HEK293 (cell line): ENCODE data around the gene PDK1.

ENCODE experiments used
- CTCF ChIA-PET: fragments of 350-600 bp; formaldehyde crosslinking; extraction: SDS; loops from one replicate; lab custom pipeline; 2021; ENCODE audit warnings: antibody characterized with exemption; lab: Yijun Ruan, JAX
- POLR2A ChIA-PET: fragments of 300-600 bp; formaldehyde crosslinking; extraction: SDS; loops from one replicate; lab custom pipeline; 2020; ENCODE audit warnings: antibody characterized with exemption, inconsistent platforms; lab: Yijun Ruan, JAX
- H3K27ac ChIP-seq: fragments of 200-500 bp; sonication (Bioruptor generic); 2 replicates; pipeline ENCODE4 v1.5.1; 2014; ENCODE audit warnings: low read depth, low read length, control low read depth, inconsistent platforms; ENCODE audit errors: extremely low read depth
- H3K36me3 ChIP-seq, 2 experiments: fragments of 200-500 bp in 1 of 2; sonication (Bioruptor generic) in 1 of 2; 1 replicate in 1 of 2; 2 replicates in 1 of 2; pipeline ENCODE4 v1.5.1; 2014 to 2017; ENCODE audit warnings: inconsistent platforms in 2 of 2, low read length in 2 of 2; ENCODE audit not compliant: control insufficient read depth in 2 of 2, insufficient read depth in 1 of 2
- H3K4me1 ChIP-seq: fragments of 200-500 bp; sonication (Bioruptor generic); 2 replicates; pipeline ENCODE4 v1.5.1; 2014; ENCODE audit warnings: mild to moderate bottlenecking, low read length, inconsistent platforms; ENCODE audit not compliant: control insufficient read depth, insufficient read depth
- H3K4me3 ChIP-seq: 2 replicates; pipeline ENCODE4 v1.5.1; 2011; ENCODE audit warnings: low read depth, mild to moderate bottlenecking, control low read depth, low read length, moderate library complexity
- H3K9me3 ChIP-seq: fragments of 200-500 bp; sonication (Bioruptor generic); 2 replicates; pipeline ENCODE4 v1.5.1; 2014; ENCODE audit warnings: low read depth, low read length, inconsistent platforms; ENCODE audit not compliant: control insufficient read depth, insufficient read depth
- BCL11A ChIP-seq: fragments of 450-650 bp; formaldehyde crosslinking; IDR thresholded peaks from 2 replicates; pipeline ENCODE4 v1.5.1; 2016; ENCODE audit warnings: low read depth, missing biosample characterization, missing genetic modification characterization
- CTCF ChIP-seq: fragments of 450-650 bp; formaldehyde crosslinking; IDR thresholded peaks from 2 replicates; pipeline ENCODE4 v1.5.1; 2016; ENCODE audit warnings: missing biosample characterization, missing genetic modification characterization
- GLIS2 ChIP-seq: fragments of 450-650 bp; formaldehyde crosslinking; IDR thresholded peaks from 2 replicates; pipeline ENCODE4 v1.5.1; 2016; ENCODE audit warnings: missing biosample characterization, missing genetic modification characterization
- HIC1 ChIP-seq: fragments of 450-650 bp; formaldehyde crosslinking; IDR thresholded peaks from 2 replicates; pipeline ENCODE4 v1.5.1; 2016; ENCODE audit warnings: missing biosample characterization, missing genetic modification characterization
- PRDM1 ChIP-seq: fragments of 450-650 bp; formaldehyde crosslinking; IDR thresholded peaks from 2 replicates; pipeline ENCODE4; 2016; ENCODE audit warnings: missing biosample characterization, missing genetic modification characterization
- PRDM2 ChIP-seq: fragments of 450-650 bp; formaldehyde crosslinking; IDR thresholded peaks from 2 replicates; pipeline ENCODE4 v1.5.1; 2016; ENCODE audit warnings: missing biosample characterization, missing genetic modification characterization, borderline replicate concordance
- TRIM28 ChIP-seq: IDR thresholded peaks from 2 replicates; pipeline ENCODE4 v1.6.1; 2011; ENCODE audit warnings: low read length, control low read depth, borderline replicate concordance
- ZBTB6 ChIP-seq: fragments of 450-650 bp; formaldehyde crosslinking; IDR thresholded peaks from 2 replicates; pipeline ENCODE4 v1.5.1; 2017; ENCODE audit warnings: missing biosample characterization, missing genetic modification characterization
- ZNF132 ChIP-seq: fragments of 450-650 bp; formaldehyde crosslinking; IDR thresholded peaks from 2 replicates; pipeline ENCODE4 v1.5.1; 2017; ENCODE audit warnings: missing biosample characterization, missing genetic modification characterization, borderline replicate concordance
- ZNF280D ChIP-seq: fragments of 450-650 bp; formaldehyde crosslinking; IDR thresholded peaks from 2 replicates; pipeline ENCODE4 v1.5.1; 2016; ENCODE audit warnings: missing biosample characterization, missing genetic modification characterization
- ZNF423 ChIP-seq: fragments of 450-650 bp; formaldehyde crosslinking; IDR thresholded peaks from 2 replicates; pipeline ENCODE4 v1.5.1; 2016; ENCODE audit warnings: missing biosample characterization, missing genetic modification characterization
- ZNF501 ChIP-seq: fragments of 450-650 bp; formaldehyde crosslinking; IDR thresholded peaks from 2 replicates; pipeline ENCODE4 v1.5.1; 2016; ENCODE audit warnings: missing biosample characterization, missing genetic modification characterization
- ZNF514 ChIP-seq: fragments of 450-650 bp; formaldehyde crosslinking; IDR thresholded peaks from 2 replicates; pipeline ENCODE4 v1.5.1; 2016; ENCODE audit warnings: missing biosample characterization, missing genetic modification characterization
- ZNF529 ChIP-seq: fragments of 450-650 bp; formaldehyde crosslinking; IDR thresholded peaks from 2 replicates; pipeline ENCODE4 v1.5.1; 2017; ENCODE audit warnings: missing genetic modification characterization, missing biosample characterization; ENCODE audit not compliant: insufficient replicate concordance
- ZNF558 ChIP-seq: fragments of 450-650 bp; formaldehyde crosslinking; IDR thresholded peaks from 2 replicates; pipeline ENCODE4 v1.5.1; 2016; ENCODE audit warnings: missing biosample characterization, missing genetic modification characterization
- ZNF654 ChIP-seq: fragments of 450-650 bp; formaldehyde crosslinking; IDR thresholded peaks from 2 replicates; pipeline ENCODE4 v1.5.1; 2016; ENCODE audit warnings: low read depth, missing biosample characterization, missing genetic modification characterization
- ZNF677 ChIP-seq: fragments of 450-650 bp; IDR thresholded peaks from 2 replicates; pipeline ENCODE4 v1.5.0; 2018; ENCODE audit warnings: missing biosample characterization, mild to moderate bottlenecking, missing genetic modification characterization, moderate library complexity
- ZNF785 ChIP-seq: fragments of 450-650 bp; formaldehyde crosslinking; IDR thresholded peaks from 2 replicates; pipeline ENCODE4 v1.5.1; 2016; ENCODE audit warnings: missing biosample characterization, missing genetic modification characterization
- ZSCAN30 ChIP-seq: fragments of 450-650 bp; IDR thresholded peaks from 2 replicates; pipeline ENCODE4 v1.5.1; 2018; ENCODE audit warnings: missing biosample characterization, mild to moderate bottlenecking, missing genetic modification characterization, moderate library complexity

The PDK1 gene

GRCh38 chr2:172628085-172628484 is 72.2 kb downstream of the PDK1 start:
- no peak for TF ChIP-seq PRDM1 (tag by site-specific recombination)
- TF ChIP-seq TRIM28 = no peak
- no peak for TF ChIP-seq GLIS2 (tag by site-specific recombination)
- TF ChIP-seq ZNF132 = no peak
- TF ChIP-seq ZNF677 (tag by site-specific recombination) = no peak
- TF ChIP-seq ZNF501 (tag by site-specific recombination) = no peak
- no peak for TF ChIP-seq ZNF558 (tag by site-specific recombination)
- TF ChIP-seq ZNF423 (tag by site-specific recombination) = no peak
- no peak for TF ChIP-seq CTCF (tag by site-specific recombination)
- TF ChIP-seq PRDM2 = no peak
- no peak for TF ChIP-seq ZBTB6 (tag by site-specific recombination)
- TF ChIP-seq ZNF514 (tag by site-specific recombination) = no peak
- no peak for TF ChIP-seq ZNF529
- no peak for TF ChIP-seq ZSCAN30 (tag by site-specific recombination)
- Histone ChIP-seq H3K4me1 (no peaks in the 10 kb centered on the region), H3K27ac (no peak overlapping the region), H3K9me3 (no peaks in the 10 kb centered on the region), H3K36me3 (peaks cover 0 to 4% of the 10 kb centered on the region in 2 experiments; a peak in 2 of 3 replicates), H3K4me3 (no peak overlapping the region)
- ChIA-PET CTCF (interaction anchor here (0.6 kb wide), 1 partner anchor 35 kb away, joined by 3 read pairs; no protein-coding TSS in a partner anchor), POLR2A (no interaction called here)

GRCh38 chr2:172629586-172629985 is 73.7 kb downstream of the PDK1 start:
- no peak overlapping the region for H3K27ac ChIP-seq
- TF ChIP-seq ZNF785 (tag by site-specific recombination) (no peak), ZNF280D (no peak), ZNF654 (tag by site-specific recombination) (no peak), HIC1 (tag by site-specific recombination) (no peak), BCL11A (tag by site-specific recombination) (no peak), ZSCAN30 (tag by site-specific recombination) (no peak)
- H3K9me3 ChIP-seq = no peaks in the 10 kb centered on the region
- CTCF ChIA-PET = interaction anchor here (0.7 kb wide), 1 partner anchor 10 kb away, joined by 3 read pairs; no protein-coding TSS in a partner anchor
- H3K36me3 ChIP-seq = peaks cover 0 to 4% of the 10 kb centered on the region in 2 experiments; a peak in 2 of 3 replicates
- POLR2A ChIA-PET = no interaction called here
- H3K4me1 ChIP-seq = no peaks in the 10 kb centered on the region
- H3K4me3 ChIP-seq = no peak overlapping the region
